Ramos (cell line): Measurements from ENCODE around the gene FNDC3B.

ENCODE experiments used
- in situ Hi-C: fragments of 300-500 bp; cut with MboI; formaldehyde crosslinking; loops from one replicate; pipeline ENCODE4 v1.14.3; 2022; ENCODE audit warnings: low sequenced_read_pairs; ENCODE audit not compliant: unreplicated experiment

FNDC3B gene

DNA sequence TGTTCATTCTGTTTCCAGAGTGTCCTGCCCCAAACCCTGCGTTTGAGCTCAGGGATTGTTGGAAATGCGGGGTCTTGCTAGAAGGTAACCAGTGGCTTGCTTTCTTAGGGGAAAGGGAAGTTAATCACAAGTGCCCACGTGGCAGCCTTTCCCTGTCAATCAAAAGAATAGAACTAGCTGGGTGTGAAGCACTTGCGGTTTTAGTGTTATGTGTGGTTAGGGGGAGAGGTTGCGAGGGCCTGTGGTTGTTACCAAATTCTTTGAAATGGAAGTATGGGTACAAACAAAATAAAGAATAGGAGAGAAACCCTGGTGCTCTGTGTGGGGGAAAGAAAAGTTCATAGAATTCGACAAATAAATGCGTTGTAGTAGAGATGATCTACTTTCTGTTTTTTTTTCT, 67.6 kb downstream of the FNDC3B start:
- in situ Hi-C loops = no loop called here

DNA sequence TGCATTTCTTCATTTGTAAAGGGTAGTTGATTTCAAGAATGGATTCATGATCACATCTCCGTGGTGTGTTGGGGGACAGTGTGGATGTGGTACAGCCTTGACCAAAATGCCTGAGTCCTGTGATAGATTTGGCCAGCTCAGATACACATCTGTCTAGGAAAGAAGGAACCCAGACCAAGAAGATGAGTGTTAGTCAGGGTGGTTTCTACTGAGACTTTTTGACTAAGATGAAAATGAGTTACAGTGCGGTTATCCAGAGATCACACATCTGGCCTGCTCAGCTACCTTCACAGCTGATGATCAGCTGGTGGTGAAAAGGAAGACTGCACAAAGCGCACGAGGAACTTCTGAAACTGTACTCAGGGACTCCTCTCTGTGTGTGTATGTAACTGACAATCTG, 68.0 kb downstream of the FNDC3B start:
- in situ Hi-C loops = no loop called here

DNA sequence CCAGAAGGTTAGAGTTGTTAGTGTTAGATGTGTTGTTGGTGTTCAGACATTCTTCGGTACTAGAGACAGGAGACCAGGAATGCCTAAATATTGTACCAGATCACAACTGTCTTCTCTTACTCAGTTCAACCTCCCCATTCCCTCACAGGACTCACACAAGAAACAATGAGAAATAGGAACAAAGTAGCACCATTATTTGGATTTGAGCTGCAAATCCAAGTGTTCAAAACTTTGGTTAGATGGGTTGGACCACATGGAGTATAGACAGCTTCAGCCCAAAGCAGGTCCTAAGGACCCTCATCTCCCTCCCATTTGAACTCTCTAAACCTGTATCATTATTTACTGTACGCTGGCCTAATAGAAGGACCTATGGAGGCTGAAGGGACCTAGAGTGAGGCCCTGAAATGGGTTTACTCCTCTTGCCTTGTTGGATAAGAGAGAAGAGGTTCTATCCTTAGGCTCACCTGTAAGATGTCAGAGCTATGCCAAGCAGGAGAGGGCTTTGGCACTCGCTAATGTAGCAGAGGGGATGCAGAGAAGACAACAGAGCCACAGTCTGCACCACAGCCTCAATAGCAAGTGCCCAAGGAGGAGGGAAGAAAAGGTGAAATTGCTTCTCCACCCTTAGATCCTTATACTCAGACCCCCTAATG, 70.9 kb downstream of the FNDC3B start:
- in situ Hi-C loops = no loop called here

DNA sequence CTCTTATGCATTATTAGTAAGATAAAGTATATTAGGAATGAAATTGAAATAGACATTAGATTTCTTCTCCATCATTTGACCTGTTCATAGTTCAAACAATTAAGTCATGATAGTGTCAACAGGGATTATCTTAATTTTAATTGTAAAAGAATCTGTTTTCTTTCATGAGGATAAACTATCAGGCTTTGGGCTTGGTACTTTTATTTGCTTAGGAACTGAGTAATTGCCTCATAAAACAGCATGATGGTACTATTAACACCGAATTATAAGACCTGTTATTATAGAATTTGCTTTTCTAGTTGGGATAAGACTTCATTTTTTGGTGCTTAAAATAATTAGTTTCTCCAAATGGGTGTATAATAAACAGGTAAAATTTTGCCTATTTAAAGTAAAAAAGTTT, 71.8 kb downstream of the FNDC3B start:
- in situ Hi-C loops = no loop called here

DNA sequence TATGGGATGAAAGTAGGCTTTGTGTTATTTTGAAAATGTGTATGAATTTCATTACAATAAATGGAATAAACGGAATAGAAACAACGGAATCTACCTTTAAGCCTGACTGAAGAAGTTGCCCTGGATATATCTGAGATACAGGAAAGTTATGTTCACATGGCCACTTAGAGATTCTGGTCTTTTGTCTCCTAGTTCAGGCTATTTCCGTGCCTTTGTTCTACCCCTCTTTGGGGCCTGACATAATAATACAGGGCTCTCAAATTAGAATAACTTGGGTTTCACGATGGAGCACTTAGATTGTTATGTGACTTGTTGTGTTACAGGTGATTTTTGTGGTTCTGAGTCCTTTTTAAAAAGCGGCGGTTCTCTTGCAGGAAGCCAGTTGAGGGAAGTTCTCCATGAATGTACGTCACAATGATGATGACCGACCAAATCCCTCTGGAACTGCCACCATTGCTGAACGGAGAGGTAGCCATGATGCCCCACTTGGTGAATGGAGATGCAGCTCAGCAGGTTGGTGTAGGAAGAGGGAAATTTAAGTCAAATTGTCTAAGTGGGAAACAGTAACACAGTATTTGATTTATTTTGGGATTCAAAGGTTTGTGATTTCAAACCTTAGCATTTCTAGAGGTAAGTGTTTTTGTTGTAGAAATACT, 72.8 kb downstream of the FNDC3B start:
- in situ Hi-C loops = no loop called here

DNA sequence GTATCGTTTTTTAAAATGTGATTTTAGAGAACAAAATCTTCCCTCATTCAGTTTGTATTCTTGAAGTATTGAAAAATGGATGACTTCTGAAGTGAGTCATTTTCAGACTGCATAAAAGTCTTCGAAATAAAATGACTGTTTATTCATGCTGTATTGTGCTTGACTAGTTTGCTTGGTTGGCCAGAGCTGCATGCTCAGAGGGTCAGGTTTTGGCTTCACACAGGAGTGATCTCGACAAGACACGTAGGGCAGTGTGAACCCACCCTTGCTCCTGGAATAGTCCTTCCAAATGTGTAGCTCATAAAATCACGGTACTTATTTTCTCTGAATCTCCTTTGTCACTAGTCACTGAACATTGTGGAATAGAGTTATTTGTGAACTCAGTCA, 73.3 kb downstream of the FNDC3B start:
- in situ Hi-C loops = no loop called here

DNA sequence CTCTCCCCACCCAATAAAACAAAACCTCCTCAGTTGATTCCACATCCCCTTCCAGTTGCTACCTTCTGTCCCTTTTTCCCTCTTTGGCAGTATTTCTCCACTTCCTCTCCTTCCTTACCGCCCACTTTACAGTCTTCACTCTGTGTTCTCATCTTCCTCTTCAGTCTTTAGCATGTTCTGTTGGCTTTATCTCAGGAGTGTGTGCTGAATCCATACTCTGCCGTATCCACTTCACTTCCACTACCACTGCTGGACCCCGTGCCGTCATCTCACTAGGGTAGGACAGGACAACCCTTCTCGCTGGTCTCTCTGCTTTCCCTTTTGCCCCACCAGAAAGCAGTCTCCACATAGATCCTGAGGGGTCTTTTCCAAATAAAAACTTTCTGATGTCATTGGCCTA, 74.3 kb downstream of the FNDC3B start:
- in situ Hi-C loops = no loop called here

DNA sequence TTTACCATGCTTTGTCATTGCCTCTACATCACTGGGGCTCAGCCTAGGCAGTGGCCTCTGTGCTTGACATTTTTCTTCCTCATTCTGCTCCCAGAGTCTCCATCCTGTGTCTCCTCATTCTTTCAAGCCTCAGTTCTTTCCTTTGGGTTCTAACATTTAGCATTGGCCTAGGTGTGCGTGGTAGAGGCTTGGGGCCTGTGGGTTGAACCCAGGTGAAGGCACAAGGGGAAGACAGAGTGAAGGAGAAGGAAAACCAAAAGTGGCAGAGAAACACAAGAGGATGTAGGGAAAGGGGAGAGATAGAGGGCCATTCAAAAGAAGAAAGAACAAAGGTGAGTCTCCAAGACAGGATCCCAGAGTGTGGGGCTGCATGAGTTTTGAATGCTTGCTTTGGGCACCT, 75.7 kb downstream of the FNDC3B start:
- in situ Hi-C loops = no loop called here

DNA sequence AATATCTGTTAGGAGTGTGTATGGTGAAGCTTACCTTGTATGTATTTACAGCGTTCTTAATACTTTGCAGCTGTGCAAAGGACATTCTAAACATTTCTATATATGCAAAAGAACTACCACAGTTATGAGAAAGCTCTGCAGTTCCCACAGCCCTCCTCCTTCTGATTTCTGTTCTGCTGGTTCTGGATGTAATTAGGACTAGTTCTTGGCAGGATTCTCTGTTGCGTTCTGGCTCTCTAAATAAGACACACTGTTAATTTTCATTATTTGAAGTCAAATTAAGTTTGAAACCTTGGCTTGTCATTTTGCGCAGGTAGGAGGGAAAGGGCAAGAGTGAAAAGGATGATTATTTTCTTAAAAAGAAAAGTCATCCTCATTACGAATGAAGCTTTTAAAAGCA, 76.4 kb downstream of the FNDC3B start:
- in situ Hi-C loops = no loop called here

DNA sequence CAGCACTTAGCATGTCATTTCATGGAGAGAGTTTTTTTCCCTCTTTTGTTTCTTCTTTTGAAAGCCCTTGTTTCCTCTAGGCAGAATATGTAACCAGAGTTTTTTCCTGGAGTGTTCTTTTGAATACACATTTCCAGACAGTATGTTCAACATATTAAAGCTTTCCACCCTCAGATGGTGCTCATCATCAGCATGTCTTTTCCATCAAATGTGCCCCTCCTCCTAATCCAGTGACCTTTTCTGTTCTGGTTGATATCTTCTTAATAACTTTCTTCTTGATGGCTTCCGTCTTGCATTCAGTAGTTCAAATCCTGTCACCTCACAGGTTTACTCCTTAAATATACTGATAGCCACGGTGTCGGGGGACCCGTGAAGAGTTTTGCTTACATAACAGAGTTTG, 78.6 kb downstream of the FNDC3B start:
- in situ Hi-C loops = no loop called here

DNA sequence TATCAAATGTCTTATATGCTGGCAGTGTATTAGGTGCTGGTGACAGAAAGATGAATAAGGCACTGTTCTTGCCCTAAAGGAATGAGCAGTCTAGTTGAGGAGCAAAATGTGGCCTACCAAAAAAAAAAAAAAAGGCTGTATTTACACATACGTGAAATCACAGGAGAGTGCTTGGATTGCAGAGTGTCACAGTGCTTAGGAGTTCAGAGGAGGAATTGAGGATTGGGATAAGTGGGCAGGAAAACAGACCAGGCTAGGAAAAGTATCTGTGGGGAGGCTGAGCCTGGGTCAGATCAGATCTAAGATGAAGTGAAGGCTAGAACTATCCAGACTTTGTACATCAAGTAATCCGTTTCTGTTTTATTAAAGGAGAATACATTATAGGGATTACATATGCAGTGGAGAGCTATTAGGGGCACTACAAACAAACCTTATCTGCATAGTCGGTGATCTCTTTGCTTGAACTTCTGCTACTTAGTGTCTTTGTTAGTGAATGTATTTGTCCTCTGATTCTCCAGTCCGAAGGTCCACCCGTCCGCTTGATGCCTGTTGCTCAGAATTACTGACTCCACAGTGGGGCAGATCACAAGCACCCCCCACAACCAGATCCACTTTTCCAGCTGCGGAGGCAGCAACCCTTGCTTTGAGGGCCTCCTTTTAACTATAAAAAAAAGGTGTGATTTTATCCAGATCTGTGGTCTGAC, 80.0 kb downstream of the FNDC3B start:
- in situ Hi-C loops = no loop called here

DNA sequence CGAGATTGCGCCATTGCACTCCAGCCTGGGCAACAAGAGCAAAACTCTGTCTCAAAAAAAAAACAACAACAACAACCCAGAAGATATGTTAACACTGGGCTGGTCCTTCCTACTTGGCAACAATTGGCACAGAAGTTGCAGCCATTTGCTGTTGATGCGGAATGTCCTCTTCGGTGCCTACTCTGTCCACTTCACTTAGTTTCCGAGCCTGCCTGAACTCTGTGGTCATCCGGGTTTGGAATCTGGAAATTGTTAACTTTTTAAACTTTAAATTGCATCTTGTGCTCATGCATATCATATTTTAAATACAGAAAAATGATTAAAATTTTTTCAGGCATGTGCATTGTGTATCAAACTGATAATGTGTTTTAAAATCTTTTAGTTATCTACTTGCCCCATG, 81.5 kb downstream of the FNDC3B start:
- in situ Hi-C loops = no loop called here

DNA sequence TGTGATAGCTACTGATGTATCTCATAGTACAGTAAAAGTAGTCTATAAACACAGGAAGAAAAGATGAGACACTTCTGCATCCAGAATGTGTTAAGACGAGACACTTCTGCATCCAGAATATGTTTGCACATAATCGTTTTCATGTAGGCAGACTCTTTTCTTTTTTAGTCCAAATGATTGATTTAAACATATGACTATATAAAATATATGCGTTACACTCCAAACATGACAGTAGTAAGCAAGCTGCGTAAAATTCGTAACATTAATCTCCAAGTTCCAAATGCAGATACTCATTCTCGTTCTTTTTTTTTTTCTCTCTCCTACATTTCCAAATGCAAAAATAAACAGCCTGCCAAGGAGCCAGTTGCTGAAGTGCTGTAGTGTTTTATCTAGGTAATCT, 82.6 kb downstream of the FNDC3B start:
- in situ Hi-C loops = no loop called here

DNA sequence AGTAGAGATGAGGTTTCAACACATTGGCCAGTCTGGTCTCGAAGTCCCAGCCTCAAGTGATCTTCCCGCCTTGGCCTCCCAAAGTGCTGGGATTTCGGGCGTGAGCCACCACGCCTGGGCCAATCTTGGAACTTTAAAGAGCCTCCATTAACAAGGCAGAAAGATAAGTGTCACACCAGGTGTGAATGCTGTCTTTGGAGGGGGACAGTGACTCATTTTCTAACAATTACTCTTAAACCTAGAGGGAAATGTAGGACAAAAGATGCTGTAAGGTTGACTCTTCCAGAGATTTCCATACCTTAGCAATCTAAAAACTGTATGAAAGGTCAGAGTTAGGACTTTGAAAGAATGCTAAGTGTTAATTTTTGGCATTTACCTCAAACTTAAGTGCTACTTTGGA, 84.9 kb downstream of the FNDC3B start:
- in situ Hi-C loops = no loop called here

DNA sequence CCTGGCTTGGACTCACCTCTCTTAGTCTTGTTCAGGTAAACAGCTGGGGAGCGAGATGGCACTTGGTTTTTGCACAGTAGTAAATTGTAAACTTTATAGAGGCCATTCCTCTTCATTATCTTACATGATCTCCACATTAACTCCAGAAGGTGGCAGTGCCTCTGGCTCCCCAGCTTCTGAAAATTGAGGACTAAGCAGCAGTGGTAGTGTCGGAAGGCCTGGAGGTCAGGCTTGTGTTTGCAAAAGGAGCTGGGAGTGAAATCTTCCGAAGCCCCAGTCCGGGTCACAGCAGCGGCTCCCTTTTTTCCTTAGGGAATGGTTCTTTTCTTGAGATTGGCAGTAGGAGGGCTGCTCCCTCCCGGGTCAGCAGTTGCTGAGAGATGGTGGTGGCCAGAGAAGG, 85.7 kb downstream of the FNDC3B start:
- in situ Hi-C loops = no loop called here

DNA sequence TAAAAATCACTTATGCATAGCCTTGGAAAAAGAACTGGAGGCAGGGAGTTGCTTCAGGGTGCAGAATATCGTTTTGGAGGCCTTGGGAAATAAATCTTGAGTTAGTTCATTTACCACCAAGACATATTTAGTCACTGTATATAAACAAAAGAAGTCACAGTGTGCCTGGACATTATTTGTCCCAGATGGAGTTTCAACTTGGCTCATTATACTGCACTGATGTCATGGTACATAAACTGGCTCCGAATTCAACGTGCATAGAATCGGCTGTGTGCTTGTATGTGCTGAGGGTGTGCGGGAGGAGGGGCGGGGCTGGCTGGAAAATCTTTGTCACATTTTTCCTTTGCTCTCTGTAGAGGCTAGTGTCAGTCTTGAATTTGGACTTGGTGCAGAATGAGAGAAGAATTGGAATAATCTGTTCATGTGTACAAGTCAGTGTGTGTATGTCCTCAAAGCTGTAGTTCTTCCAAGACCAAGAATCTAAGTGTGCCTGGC, 86.6 kb downstream of the FNDC3B start:
- in situ Hi-C loops = no loop called here

DNA sequence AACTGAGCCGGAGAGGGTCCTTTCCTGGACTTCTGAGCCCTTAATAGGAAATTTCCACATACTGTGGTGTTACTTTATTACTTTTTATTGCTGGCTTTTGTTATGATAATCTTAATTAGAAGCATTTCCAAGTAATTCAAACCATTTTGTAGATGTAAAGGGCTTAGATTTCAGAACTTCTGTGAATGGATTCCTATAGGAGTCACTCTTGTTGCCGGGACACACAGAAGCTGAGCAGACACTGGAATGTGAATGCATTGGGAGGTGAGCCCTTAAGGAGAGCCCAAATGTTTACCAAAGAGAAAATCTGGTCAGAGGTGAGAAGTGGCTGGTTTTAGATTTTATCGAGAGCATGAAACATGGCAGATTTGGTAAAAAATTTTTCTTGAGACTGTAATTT, 87.4 kb downstream of the FNDC3B start:
- in situ Hi-C loops = no loop called here

DNA sequence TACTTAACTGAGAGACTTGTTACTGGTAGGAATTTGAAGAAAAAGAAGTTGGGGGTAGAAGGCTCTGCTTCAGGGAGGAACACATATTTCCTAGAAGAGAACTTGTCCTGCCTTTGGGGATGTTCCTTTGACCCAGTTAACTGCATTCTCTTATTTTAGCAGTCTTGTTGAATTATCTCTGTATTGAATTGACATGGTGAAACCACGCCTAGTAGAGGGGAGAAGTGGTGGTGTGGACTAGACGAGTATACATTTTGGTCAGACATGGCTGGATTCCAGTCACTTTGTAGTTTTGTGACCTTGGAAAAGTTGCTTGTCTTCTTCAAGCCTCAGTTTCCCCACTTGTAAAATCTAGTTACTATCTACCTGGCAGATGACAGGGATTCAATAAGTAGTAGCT, 87.8 kb downstream of the FNDC3B start:
- in situ Hi-C loops = no loop called here

DNA sequence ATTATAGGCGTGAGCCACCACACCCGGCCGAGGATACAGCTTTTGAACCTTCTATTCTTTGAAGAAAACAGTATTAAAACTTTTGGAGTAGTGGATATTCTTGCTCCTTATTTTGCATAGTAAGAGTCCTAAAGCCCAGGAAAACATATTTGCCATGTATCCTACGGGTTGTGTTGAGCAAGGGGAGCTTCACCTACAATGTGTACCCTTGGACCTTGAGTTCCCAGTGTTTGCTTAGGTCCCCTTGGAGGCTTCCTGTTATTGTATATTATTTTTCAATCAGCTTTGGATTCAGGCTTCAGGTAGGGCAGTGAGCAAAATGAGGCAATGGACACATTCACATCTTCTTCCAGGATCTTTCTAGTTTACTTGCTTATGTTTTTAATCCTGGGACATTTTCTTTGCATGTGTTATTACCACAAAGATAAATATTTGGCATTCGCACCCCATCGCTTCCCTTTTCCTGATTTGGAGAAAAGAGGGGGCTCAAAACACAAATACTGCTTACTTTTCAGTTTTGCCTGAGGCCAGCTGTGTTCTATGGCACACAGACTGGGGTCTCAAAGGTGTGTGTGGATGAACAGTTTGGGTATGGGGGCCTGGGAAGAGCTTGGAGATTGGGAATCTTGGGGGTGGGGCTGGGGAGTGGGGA, 88.7 kb downstream of the FNDC3B start:
- in situ Hi-C loops = no loop called here

DNA sequence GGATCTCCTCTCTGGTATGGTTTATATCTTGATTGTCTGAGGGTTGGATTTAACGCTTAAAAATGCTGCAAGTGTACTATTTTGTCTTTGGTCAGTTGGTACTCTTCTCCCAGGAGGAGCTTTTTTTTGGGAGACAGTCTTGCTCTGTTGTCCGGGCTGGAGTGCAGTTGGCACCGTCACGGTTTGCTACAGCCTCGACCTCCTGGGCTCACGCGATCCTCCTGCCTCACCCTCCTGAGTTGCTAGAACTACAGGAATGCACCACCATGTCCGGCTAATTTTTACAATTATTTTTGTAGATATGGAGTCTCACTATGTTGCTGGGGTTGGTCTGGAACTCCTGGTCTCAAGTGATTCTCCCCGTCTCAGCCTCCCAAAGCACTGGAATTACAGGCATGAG, 89.5 kb downstream of the FNDC3B start:
- in situ Hi-C loops = no loop called here

DNA sequence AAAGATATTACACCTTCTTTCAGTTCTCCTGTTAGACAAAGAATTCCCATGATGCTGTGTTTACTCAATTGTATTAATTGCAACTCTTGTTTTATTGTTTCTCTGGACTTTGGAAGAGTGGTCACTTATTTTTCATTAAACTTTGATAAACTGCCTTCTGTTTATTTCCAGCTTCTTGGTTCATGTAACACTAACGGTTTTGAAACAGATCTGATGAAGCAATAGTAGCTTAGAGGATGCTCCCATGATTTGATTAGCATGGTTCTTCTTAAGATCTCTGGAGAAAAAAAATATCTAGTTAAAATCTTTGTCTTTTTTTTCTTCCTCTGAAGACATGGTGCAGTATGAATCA, 90.1 kb downstream of the FNDC3B start:
- in situ Hi-C loops = no loop called here
